VCaP (cell line): ENCODE measurements around the gene TCTA.

Experiments used
- H3K27ac ChIP-seq: fragments of 450-650 bp; 2 replicates; pipeline ENCODE4 v1.5.1; 2017
- CTCF ChIP-seq: fragments of 450-650 bp; conservative IDR thresholded peaks from 2 replicates; pipeline ENCODE4 v1.5.1; 2017; ENCODE audit warnings: mild to moderate bottlenecking, moderate library complexity

The TCTA gene

GRCh38 chr3:49454458-49454857 lies 42.2 kb downstream of the TCTA start:
- no peak overlapping the region for H3K27ac ChIP-seq
- TF ChIP-seq CTCF = peak; percentile 61

GRCh38 chr3:49454898-49455681 lies 42.9 kb downstream of the TCTA start:
- H3K27ac ChIP-seq = no peak overlapping the region
- no peak for TF ChIP-seq CTCF

GRCh38 chr3:49456466-49456865 lies 44.2 kb downstream of the TCTA start:
- H3K27ac ChIP-seq = no peak overlapping the region
- TF ChIP-seq CTCF = no peak

GRCh38 chr3:49460188-49460890 lies 48.1 kb downstream of the TCTA start:
- H3K27ac ChIP-seq = peak overlapping the region; percentile 86
- TF ChIP-seq CTCF = no peak

- H3K27ac ChIP-seq = peak overlapping the region; percentile 86
- no peak for TF ChIP-seq CTCF
These were observed 48.7 kb downstream of the TCTA start for GRCh38 chr3:49460956-49461355.

GRCh38 chr3:49461443-49462171 lies 49.4 kb downstream of the TCTA start:
- peak overlapping the region; percentile 86 for H3K27ac ChIP-seq
- no peak for TF ChIP-seq CTCF

- no peak for TF ChIP-seq CTCF
- peak overlapping the region; percentile 86 for H3K27ac ChIP-seq
These were observed 50.0 kb downstream of the TCTA start for GRCh38 chr3:49462222-49462621.
